ENCODE measurements around the gene KRT79. TPM values are rescaled to one million over a fixed set of nuclear protein-coding genes. Genes with fewer than 3 reads are reported as not detected.

The KRT79 gene
- total RNA-seq, 2 donors from 2014 or later, result not detected

- Histone ChIP-seq H3K36me3 (no peaks in the 10 kb centered on the region), H3K4me1 (replicated peaks) (no peaks in the 10 kb centered on the region), H3K27ac (no peak overlapping the region), H3K4me3 (no peak overlapping the region), H3K27me3 (replicated peaks; ENCODE audit: insufficient read depth) (peaks cover 4% of the 10 kb centered on the region), H3K9me3 (no peaks in the 10 kb centered on the region)
- WGBS, result 84% methylated on average over 7 of the region's 7 CpGs
- intact Hi-C loops (cut with DNase I), result no loop called here
- TF ChIP-seq POLR2AphosphoS5 (IDR thresholded peaks at IDR 0.05) (no peak), CTCF (IDR thresholded peaks at IDR 0.05) (no peak), POLR2A (IDR thresholded peaks at IDR 0.05) (no peak)
- no peak for DNase-seq (ENCODE audit: low spot score)
These were observed 50.4 kb downstream of the KRT79 start for GRCh38 chr12:52783563-52784316.

GRCh38 chr12:52782502-52782901 lies 51.6 kb downstream of the KRT79 start:
- DNase-seq (ENCODE audit: low spot score), result no peak
- Histone ChIP-seq H3K4me3 (no peak overlapping the region), H3K9me3 (no peaks in the 10 kb centered on the region), H3K4me1 (replicated peaks) (no peaks in the 10 kb centered on the region), H3K27ac (no peak overlapping the region), H3K27me3 (replicated peaks; ENCODE audit: insufficient read depth) (peaks cover 4% of the 10 kb centered on the region), H3K36me3 (no peaks in the 10 kb centered on the region)
- WGBS, result 92% methylated on average over 4 of the region's 4 CpGs
- intact Hi-C loops (cut with DNase I), result no loop called here
- TF ChIP-seq CTCF (IDR thresholded peaks at IDR 0.05) (no peak), POLR2AphosphoS5 (IDR thresholded peaks at IDR 0.05) (no peak), POLR2A (IDR thresholded peaks at IDR 0.05) (no peak)

GRCh38 chr12:52781399-52782082 lies 52.6 kb downstream of the KRT79 start:
- intact Hi-C loops (cut with DNase I), result no loop called here
- WGBS, result 88% methylated on average over 4 of the region's 4 CpGs
- Histone ChIP-seq H3K27ac (no peak overlapping the region), H3K9me3 (no peaks in the 10 kb centered on the region), H3K4me1 (replicated peaks) (no peaks in the 10 kb centered on the region), H3K27me3 (replicated peaks; ENCODE audit: insufficient read depth) (peaks cover 4% of the 10 kb centered on the region), H3K4me3 (no peak overlapping the region), H3K36me3 (no peaks in the 10 kb centered on the region)
- DNase-seq (ENCODE audit: low spot score), result no peak
- no peak for TF ChIP-seq CTCF (IDR thresholded peaks at IDR 0.05)
- no peak for TF ChIP-seq POLR2A (IDR thresholded peaks at IDR 0.05)
- TF ChIP-seq POLR2AphosphoS5 (IDR thresholded peaks at IDR 0.05), result no peak

- Histone ChIP-seq H3K27ac (no peak overlapping the region), H3K4me1 (replicated peaks) (no peaks in the 10 kb centered on the region), H3K27me3 (replicated peaks; ENCODE audit: insufficient read depth) (peaks cover 2% of the 10 kb centered on the region), H3K9me3 (no peaks in the 10 kb centered on the region), H3K36me3 (no peaks in the 10 kb centered on the region), H3K4me3 (no peak overlapping the region)
- intact Hi-C loops (cut with DNase I), result no loop called here
- 87% methylated on average over 6 of the region's 6 CpGs for WGBS
- TF ChIP-seq POLR2AphosphoS5 (IDR thresholded peaks at IDR 0.05) (no peak), CTCF (IDR thresholded peaks at IDR 0.05) (no peak), POLR2A (IDR thresholded peaks at IDR 0.05) (no peak)
- no peak for DNase-seq (ENCODE audit: low spot score)
These were observed 54.2 kb downstream of the KRT79 start for GRCh38 chr12:52779914-52780313.
